GM19193 (cell line): ENCODE data around the gene NIPAL3.

Experiments used
- POLR2A ChIP-seq: IDR thresholded peaks from 4 replicates; pipeline ENCODE4 v1.6.1; 2011; ENCODE audit not compliant: insufficient read depth, insufficient read length; ENCODE audit errors: extremely low read depth

Gene NIPAL3

DNA sequence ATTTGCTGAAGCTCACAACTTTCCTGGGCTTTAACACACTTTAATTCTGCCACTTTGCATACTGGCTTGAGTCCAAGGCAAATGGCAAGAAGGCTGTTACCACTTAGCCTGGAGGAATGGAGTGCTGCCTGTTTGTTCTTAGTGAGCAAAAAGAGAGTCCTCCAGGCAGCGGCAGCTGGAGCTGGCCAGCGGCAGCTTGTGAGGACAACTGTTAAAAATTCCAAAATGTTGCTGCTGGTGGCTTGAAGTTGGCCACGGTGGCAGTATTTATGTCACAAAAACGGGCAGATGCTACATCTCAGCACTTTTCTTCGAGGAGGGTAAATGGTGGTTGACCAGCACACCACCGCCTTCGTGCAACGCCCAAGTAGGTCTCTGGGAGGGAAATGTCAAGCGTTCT lies 29.4 kb upstream of the NIPAL3 start:
- TF ChIP-seq POLR2A: no peak

DNA sequence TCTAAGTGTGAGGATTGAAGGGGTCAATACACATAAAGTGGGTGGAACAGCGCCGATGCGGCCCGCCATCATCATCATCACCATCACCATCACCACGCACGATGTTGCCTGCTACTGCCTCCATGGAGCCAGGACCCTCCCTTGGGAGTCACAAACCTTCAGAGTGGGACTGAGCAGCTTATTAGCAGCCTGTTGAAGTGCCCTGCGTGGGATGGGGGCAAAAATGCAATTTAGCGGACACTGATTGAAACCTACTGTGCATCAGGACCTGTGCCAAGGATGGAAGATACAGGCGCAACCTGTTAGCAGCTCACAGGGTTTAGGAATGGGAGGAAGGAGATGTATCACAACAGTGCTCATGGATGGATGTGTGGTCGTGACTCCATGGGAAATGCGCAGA lies 28.7 kb upstream of the NIPAL3 start:
- no peak for TF ChIP-seq POLR2A

DNA sequence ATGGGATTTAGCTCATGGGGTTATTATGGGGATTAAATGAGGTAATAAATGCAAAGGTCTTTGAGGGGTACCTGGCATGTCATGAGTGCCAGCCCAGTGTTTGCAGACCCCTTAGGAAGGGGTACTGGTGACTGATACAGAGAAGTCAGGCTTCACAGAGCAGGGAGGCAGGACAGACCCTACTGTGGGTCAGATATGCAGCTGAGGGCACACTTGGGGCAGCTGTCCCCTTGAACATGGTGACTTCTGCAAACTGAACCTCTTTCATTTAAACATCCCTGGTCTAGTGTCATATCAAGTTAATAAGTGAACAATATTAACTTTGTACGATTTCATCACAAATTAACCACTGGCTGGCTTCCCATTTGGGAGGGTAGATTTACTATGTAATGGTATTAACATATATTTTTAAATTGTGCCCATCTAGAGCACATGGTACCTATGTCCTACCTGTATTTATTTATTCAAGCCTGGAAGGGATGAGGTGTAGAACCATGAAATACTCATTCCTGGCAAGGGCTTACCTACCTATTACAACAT lies 27.9 kb upstream of the NIPAL3 start:
- TF ChIP-seq POLR2A: no peak

DNA sequence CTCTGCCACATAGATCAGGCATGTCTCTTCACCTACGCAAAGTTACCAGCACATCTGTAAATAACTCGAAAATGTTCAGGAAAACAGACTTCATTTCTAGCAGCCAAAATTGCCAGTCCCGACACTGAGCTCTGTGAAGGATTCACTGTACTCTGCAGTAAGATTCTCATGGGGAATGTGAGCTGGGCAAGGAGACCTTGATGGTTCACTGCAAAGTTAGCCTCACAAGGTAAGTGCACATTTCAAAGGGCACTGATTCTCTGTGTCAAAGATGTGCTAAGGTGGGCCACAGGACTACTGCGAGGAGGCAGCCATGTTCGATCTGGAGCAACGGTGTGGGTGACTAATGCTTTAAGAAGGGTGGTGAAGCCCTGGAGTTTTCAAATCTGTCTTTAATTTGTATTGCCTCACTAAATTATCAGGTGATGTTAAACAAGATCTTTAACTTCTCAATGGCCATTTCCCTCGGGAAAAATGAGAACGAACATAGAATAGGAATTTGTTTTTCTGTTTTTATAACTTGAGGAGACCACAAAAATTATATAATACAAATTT lies 27.2 kb upstream of the NIPAL3 start:
- no peak for TF ChIP-seq POLR2A

DNA sequence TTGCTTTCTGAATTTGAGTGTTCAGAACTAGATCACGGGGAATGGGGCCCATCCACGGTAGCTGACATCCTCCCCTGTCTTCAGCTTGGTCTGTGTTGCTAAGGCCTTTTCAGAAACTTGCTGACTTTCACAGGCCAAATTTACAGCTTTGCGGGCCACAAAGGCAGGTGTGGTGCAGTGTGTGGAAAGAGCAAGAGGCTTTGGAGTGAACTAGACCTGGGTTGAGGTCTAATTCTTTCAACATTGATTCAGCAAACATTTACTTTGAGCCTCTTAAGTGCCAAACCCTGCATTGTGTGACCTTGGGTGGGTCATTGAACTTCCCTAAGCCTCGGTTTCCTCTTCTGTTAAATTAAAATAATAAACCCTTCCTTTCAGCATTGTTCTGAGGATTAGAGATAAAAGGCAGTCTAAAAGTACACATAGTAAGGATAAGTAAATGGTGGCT lies 26.3 kb upstream of the NIPAL3 start:
- no peak for TF ChIP-seq POLR2A

DNA sequence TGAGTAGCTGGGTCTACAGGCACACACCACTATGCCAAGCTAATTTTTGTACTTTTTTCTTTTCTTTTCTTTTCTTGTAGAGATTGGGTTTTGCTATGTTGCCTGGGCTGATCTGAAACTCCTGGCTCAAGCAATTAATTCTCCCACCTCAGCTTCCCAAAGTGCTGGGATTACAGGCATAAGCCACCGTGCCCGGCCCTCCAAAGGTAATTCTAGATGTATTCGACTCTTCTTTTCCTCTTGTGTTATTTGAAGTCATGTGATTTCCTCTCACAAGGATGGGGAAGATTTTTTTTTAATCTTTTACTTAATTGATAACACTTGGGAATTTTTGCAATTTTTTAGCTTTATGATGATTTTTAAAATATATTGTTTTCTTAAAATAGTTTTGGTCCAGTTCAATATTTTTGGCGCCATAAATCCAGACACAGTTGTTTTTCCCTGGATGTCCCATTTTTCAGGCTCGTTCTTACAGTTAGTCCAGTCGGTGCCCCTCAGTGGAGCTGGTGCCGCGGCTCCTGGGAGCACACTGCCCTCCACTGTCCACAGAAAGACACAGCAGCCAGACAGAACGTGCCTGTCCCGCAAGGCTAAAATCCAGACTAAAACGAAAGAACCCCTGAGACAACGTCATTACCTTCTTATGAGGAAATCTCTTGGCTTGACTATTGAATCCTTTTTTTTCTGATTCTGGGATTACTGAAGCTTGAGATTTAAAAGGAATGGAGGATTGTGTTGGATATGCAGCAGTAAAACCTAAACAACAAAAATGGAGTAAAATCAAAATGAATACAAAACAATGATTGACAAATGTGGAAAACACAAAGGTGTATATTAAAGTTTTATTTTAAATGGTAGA lies 24.4 kb upstream of the NIPAL3 start:
- no peak for TF ChIP-seq POLR2A

DNA sequence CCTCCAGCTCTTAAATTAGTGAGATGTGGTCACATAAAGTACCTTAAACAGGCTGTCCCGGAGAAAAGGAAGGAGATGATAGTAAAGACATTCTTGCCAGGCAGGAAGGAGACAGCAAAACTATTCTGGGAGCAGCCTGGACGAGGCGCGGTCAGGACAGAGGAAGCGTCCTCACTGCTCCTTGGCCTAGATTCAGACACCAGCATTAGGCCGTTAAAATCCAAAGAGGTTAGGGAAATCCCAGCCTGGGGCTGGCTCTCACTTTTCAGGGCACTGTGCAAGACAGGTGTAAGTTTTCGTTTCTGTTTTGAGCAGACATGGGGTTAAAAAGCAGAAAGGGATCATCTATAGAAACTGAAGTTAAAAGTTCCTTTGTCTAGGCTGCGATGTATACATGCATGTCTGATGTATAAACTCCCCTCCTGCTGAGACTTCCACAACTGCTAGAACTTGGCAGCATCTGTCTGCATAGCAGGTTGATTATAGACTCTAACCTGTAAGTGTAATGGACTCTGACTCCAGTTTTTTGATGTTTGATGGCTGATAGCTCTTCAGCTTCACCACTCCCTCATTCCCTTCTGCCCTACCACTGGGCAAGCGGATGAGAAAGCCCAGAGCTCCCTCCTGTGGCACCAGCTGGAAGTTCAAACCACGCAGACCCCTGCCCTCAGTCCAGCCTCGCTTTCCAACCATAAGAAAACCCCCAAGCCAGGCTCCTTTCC lies 23.6 kb upstream of the NIPAL3 start:
- TF ChIP-seq POLR2A: no peak

DNA sequence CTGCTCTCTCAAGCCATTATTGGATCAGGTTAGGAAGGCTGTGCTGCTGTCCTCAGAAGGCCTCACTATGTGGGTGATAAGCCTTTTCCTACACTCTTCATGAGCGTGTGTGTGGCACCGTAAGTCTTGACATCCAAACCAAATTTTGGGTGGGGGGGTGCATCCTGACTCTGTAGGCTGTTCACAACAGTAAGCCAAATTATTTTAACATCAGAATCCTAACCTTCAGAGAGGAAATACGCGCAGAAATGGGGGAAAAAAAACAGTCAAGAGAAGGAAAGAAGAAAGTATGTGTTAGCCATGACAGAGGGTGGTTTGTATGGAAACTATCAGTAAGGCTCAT lies 23.0 kb upstream of the NIPAL3 start:
- TF ChIP-seq POLR2A: no peak

DNA sequence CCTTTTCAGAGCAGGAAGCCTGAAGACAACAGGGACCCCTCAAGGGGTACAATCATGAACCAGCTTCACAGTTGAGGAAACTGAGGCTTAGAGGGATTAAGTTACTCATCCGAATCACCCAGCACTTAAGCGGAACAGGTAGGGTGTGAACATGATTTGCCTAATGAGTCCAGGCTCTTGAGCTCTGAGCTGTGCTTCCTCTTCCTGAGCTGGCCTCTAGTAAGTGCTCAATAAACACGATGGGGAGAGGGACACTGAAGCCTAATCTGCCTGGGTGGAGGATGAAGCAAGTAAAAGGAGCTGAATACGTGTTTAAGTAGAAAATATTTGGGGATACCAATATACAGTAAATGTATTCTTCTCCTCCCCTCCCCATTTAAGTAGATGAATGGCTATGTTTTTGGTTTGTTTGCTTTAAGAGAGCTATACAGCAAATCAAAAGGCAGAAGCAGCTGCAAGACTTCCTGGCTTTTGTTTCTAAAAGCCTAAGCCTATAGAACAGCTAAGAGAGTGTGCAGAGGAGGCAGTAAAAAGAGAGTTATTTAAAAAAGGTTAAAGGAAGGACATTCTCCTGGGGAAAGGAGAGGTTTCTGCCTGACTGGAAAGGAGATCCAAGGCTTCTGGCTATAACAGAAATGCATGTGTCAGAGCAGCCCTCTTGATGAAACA lies 22.5 kb upstream of the NIPAL3 start:
- no peak for TF ChIP-seq POLR2A

DNA sequence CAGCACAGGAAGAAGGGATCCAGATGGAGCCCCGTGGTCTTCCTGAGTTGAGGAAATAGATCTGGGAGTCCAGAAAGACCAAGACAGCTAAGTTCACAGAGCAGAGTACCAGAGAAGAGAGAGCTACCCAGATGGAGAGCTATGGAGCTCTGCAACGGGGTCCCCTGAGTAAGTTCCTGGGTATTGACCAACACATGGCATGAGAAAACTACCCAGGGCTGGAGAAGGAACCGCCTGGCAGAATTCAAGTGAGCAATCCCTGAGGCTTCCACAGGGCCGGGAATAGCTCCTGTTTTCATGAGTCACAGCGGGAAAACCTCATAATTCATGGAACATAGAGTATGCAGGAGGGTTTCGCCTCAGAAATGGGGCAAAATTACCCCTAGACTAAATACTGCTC lies 21.7 kb upstream of the NIPAL3 start:
- TF ChIP-seq POLR2A: no peak

DNA sequence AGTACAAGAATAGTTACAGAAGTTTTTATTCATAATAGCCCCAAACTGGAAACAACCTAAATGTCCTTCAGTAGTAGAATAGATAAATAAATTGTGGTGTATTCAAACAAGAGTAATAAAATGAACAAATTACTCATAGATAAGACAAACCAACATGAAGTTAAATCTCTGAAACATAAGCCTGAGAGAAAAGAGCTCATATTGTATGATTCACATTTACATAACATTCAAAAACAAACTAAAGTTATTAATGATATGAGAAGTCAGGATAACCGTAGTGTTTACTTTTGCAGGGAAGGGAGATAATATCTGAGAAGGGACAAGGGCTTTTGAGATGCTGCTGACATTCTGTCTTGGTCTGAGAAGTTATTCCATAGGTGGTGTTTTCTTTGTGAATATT lies 15.5 kb upstream of the NIPAL3 start:
- TF ChIP-seq POLR2A: no peak

DNA sequence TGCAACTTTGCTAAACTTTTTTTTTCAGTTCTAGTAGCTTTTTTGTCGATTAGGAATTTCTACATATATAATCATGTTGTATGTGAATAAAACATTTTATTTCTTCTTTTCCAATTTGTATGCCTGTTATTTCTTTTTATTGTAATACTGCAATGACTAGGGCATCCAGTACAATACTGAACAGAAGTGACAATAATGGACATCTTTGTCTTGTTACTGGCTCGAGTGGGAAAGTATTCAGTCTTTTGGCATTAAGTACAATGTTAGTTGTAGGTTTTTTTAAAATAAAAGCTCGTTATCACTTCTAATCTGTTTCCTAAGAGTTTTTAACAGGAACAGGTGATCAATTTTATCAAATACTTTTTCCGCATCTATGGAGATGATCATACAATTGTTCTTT lies 11.8 kb upstream of the NIPAL3 start:
- no peak for TF ChIP-seq POLR2A

DNA sequence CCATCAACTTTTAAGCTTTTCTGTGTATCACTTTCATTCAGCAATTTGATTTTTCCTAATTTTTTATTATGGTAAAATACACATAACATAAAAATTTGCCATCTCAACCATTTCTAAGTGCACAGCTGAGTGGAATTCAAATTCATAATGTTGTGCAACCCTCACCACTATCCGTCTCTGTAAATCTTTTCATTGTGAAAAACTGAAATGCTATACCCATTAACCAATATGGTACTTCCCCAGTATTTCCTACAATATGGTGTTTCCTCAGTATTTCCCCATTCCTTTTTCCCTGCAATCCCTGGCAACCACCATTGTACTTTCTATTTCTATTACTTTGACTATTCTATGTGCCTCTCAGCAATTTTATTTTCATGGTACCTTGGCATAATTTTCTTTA lies 8.8 kb upstream of the NIPAL3 start:
- TF ChIP-seq POLR2A: no peak

DNA sequence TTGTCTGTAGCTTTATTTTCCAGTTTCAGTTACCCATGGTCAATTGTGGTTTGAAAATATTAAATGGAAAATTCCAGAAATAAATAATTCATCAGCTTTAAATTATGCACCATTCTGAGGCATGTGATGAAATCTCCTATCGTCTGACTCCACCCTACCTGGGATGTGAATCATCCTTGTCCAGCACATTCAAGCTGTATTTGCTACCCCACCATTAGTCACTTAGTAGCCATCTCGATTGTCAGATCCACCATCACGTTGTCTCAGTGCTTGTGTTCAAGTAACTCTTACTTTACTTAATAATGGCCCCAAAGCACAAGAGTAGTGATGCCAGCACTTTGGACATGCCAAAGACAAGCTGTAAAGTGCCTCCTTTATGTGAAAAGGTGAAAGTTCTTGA lies 6.1 kb upstream of the NIPAL3 start:
- TF ChIP-seq POLR2A: no peak

DNA sequence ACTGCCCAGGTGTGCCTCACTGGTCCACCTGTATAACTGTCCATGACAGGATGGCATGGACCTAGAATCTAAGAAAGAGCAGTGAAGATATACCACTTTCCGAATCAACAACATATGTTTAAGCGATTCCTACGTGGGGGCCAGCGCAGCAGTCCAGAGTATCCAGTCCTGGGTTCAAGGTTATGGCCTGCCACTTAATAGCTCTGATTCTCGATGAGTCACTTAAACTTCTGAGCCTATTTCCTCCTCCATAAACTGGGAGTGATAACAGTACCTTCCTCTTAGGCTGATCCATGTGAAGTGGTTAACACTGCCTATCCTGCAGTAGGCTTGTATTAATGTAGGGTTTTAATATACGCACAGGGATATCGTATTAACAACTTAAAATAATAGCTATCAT lies 4.9 kb upstream of the NIPAL3 start:
- no peak for TF ChIP-seq POLR2A
